ENCODE data around the gene MICAL3.

MICAL3 gene

GRCh38 chr22:18070041-18070440 is 45.7 kb upstream of the MICAL3 start:
- DNase-seq (ENCODE audit: low read depth): no peak
- no peak overlapping the region for H3K4me3 ChIP-seq (ENCODE audit: control insufficient read depth, low read depth, low read length)
- no peak for TF ChIP-seq CTCF (conservative IDR thresholded peaks at IDR 0.05; ENCODE audit: control insufficient read depth, insufficient read depth, low read depth, low read length)

GRCh38 chr22:18069041-18069440 is 44.7 kb upstream of the MICAL3 start:
- TF ChIP-seq CTCF (conservative IDR thresholded peaks at IDR 0.05; ENCODE audit: control insufficient read depth, insufficient read depth, low read depth, low read length): no peak
- no peak for DNase-seq (ENCODE audit: low read depth)
- H3K4me3 ChIP-seq (ENCODE audit: control insufficient read depth, low read depth, low read length): no peak overlapping the region

GRCh38 chr22:18068381-18068988 is 44.1 kb upstream of the MICAL3 start:
- TF ChIP-seq CTCF (conservative IDR thresholded peaks at IDR 0.05; ENCODE audit: control insufficient read depth, insufficient read depth, low read depth, low read length): no peak
- no peak for DNase-seq (ENCODE audit: low read depth)
- H3K4me3 ChIP-seq (ENCODE audit: control insufficient read depth, low read depth, low read length): no peak overlapping the region

GRCh38 chr22:18067548-18068341 is 43.4 kb upstream of the MICAL3 start:
- DNase-seq (ENCODE audit: low read depth): no peak
- no peak overlapping the region for H3K4me3 ChIP-seq (ENCODE audit: control insufficient read depth, low read depth, low read length)
- TF ChIP-seq CTCF (conservative IDR thresholded peaks at IDR 0.05; ENCODE audit: control insufficient read depth, insufficient read depth, low read depth, low read length): no peak

GRCh38 chr22:18067121-18067520 is 42.8 kb upstream of the MICAL3 start:
- no peak for TF ChIP-seq CTCF (conservative IDR thresholded peaks at IDR 0.05; ENCODE audit: control insufficient read depth, insufficient read depth, low read depth, low read length)
- H3K4me3 ChIP-seq (ENCODE audit: control insufficient read depth, low read depth, low read length): no peak overlapping the region
- no peak for DNase-seq (ENCODE audit: low read depth)

GRCh38 chr22:18066181-18066859 is 42.0 kb upstream of the MICAL3 start:
- H3K4me3 ChIP-seq (ENCODE audit: control insufficient read depth, low read depth, low read length): no peak overlapping the region
- no peak for DNase-seq (ENCODE audit: low read depth)

More at GRCh38 chr22:18066181-18066859, 42.0 kb upstream of the MICAL3 start:
- TF ChIP-seq CTCF (conservative IDR thresholded peaks at IDR 0.05; ENCODE audit: control insufficient read depth, insufficient read depth, low read depth, low read length): no peak

Measured in fibroblast of mammary gland (primary cell).